Stomach (tissue), 9 donors: ENCODE data around the gene SERBP1. TPM values are rescaled to one million over a fixed set of nuclear protein-coding genes. Genes with fewer than 3 reads are reported as not detected.

Experiments used
- DNase-seq, 2 donors: peaks; one replicate each; pipeline versions ENCODE4 v3.0.0 to v3.0.0-alpha.2; 2013 to 2019
- H3K27ac ChIP-seq, 5 donors: fragments of 200-600 bp in 4 of 5; sonication (generic) in 4 of 5; one replicate each; pipeline ENCODE4 v1.5.1; 2013 to 2019; ENCODE audit warnings: mild to moderate bottlenecking in 1 of 5, moderate library complexity in 1 of 5
- H3K27me3 ChIP-seq, 3 donors: fragments of 200-600 bp; sonication (generic); one replicate each; pipeline ENCODE4 v1.5.1; 2017 to 2019; ENCODE audit warnings: mixed run types in 1 of 3
- H3K36me3 ChIP-seq, 4 donors: fragments of 200-600 bp; sonication (generic); 1 replicate in 3 of 4; 2 replicates in 1 of 4; pipeline ENCODE4 v1.5.1; 2016 to 2019
- H3K4me1 ChIP-seq, 4 donors: fragments of 200-600 bp; sonication (generic); one replicate each; pipeline ENCODE4 v1.5.1; 2016 to 2019
- H3K4me3 ChIP-seq, 4 donors: fragments of 200-600 bp; sonication (generic) in 3 of 4; one replicate each; pipeline ENCODE4 v1.5.1; 2016 to 2019; ENCODE audit warnings: mild to moderate bottlenecking in 1 of 4
- H3K9me3 ChIP-seq, 4 donors: fragments of 200-600 bp; sonication (generic); one replicate each; pipeline ENCODE4 v1.5.1; 2016 to 2019
- EP300 ChIP-seq: sonication (generic); formaldehyde crosslinking; IDR thresholded peaks from one replicate; pipeline ENCODE4 v1.6.1; 2017; ENCODE audit warnings: antibody characterized with exemption
- POLR2A ChIP-seq, 4 donors: fragments of 450-650 bp; IDR thresholded peaks; one replicate each; pipeline ENCODE4 v1.6.1; 2016; ENCODE audit warnings: antibody characterized with exemption in 4 of 4, control low read depth in 2 of 4, mild to moderate bottlenecking in 1 of 4, moderate library complexity in 1 of 4
- POLR2AphosphoS5 ChIP-seq, 3 donors: sonication (generic); formaldehyde crosslinking; IDR thresholded peaks; one replicate each; pipeline ENCODE4 v1.6.1; 2016; ENCODE audit warnings: antibody characterized with exemption in 3 of 3
- WGBS, 5 donors: extraction: QIAGEN DNeasy Blood & Tissue Kit in 3 of 5; methylation state at CpG; one replicate each; pipeline versions ENCODE4 v1.1.5 to v1.1.7; 2013 to 2018; 5-methylcytosine and 5-hydroxymethylcytosine counted together
- intact Hi-C: fragments of 100-400 bp; cut with DNase I; formaldehyde crosslinking; loops from one replicate; pipeline ENCODE4 v1.15.1; 2023; ENCODE audit warnings: low total_unique reads
- polyA plus RNA-seq, 3 donors: library from polyadenylated mRNA; stranded (reverse); fragments of 200-250 nt; gene quantifications; one replicate each; pipeline ENCODE4 v1.2.3, GENCODE V29; 2013
- total RNA-seq, 5 donors: library from RNA; depleted of rRNA; stranded (reverse); fragments of >200 nt; gene quantifications; one replicate each; pipeline versions ENCODE4 v1.1.0 to v1.2.3, GENCODE V29; 2014 to 2016
- TF ChIP-seq, protein P1 (sequence below), 7 experiments: fragments of 450-650 bp in 4 of 7; fragments of 200-600 bp in 3 of 7; sonication (generic) in 3 of 7; IDR thresholded peaks; one replicate each; pipeline ENCODE4 v1.5.1; 2016 to 2019; ENCODE audit warnings: antibody characterized with exemption in 7 of 7, control low read depth in 2 of 7, mild to moderate bottlenecking in 1 of 7
- donor health status: healthy with polysubstance abuse.
- donor health status: Bipolar disorder and iron deficiency.
- donor health status: healthy.

The SERBP1 gene
- total and polyA plus RNA-seq, 8 donors, result 66.1 to 240 (median 130) TPM

- whole genome bisulfite sequencing, 5 donors, result 16 to 32% (median 17%) methylated on average over 3 of the region's 3 CpGs
- peak overlapping the region in 1 of 5 donors; percentile 21 for H3K27ac ChIP-seq
- peaks cover 6 to 18% (median 11%) of the 10 kb centered on the region in 4 donors for H3K4me1 ChIP-seq
- H3K9me3 ChIP-seq, result no peaks in the 10 kb centered on the region
- no peaks in the 10 kb centered on the region for H3K36me3 ChIP-seq
- intact Hi-C loops, result no loop called here
- TF ChIP-seq POLR2AphosphoS5 (IDR thresholded peaks at IDR 0.05) (no peak), POLR2A (IDR thresholded peaks at IDR 0.05) (no peak), EP300 (no peak)
- TF ChIP-seq, protein P1, sequence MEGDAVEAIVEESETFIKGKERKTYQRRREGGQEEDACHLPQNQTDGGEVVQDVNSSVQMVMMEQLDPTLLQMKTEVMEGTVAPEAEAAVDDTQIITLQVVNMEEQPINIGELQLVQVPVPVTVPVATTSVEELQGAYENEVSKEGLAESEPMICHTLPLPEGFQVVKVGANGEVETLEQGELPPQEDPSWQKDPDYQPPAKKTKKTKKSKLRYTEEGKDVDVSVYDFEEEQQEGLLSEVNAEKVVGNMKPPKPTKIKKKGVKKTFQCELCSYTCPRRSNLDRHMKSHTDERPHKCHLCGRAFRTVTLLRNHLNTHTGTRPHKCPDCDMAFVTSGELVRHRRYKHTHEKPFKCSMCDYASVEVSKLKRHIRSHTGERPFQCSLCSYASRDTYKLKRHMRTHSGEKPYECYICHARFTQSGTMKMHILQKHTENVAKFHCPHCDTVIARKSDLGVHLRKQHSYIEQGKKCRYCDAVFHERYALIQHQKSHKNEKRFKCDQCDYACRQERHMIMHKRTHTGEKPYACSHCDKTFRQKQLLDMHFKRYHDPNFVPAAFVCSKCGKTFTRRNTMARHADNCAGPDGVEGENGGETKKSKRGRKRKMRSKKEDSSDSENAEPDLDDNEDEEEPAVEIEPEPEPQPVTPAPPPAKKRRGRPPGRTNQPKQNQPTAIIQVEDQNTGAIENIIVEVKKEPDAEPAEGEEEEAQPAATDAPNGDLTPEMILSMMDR (IDR thresholded peaks at IDR 0.05), result no peak
- no peaks in the 10 kb centered on the region for H3K27me3 ChIP-seq
- H3K4me3 ChIP-seq, result no peak overlapping the region
- peak; percentile 64 to 73 for DNase-seq
Observed at GRCh38 chr1:67441183-67441582, 11.0 kb upstream of the SERBP1 start.

DNA sequence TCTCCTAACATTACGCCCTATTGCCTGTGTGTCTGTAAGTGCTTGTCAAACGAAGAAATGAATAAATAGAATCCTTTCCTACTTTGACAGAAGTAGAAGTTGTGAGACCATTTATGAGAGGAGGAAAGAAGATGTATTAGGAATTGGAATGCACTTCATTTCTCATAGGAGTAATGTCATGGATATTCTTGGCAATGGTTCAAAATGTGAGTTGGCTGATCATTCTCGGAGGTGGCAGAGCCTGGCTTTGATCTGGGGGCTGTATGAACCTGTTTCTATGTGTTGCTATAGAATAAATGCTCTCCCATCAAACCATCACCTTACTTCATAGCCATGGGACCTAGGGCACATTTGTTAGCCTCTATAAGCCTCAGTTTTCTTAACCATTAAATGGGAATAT lies 10.1 kb upstream of the SERBP1 start:
- no peak overlapping the region for H3K27ac ChIP-seq
- intact Hi-C loops, result no loop called here
- H3K36me3 ChIP-seq, result no peaks in the 10 kb centered on the region
- H3K4me3 ChIP-seq, result no peak overlapping the region
- no peaks in the 10 kb centered on the region for H3K9me3 ChIP-seq
- no peak for TF ChIP-seq EP300
- TF ChIP-seq, protein P1 (IDR thresholded peaks at IDR 0.05), result no peak
- no peak for TF ChIP-seq POLR2AphosphoS5 (IDR thresholded peaks at IDR 0.05)
- TF ChIP-seq POLR2A (IDR thresholded peaks at IDR 0.05), result no peak
- no peaks in the 10 kb centered on the region for H3K27me3 ChIP-seq
- peaks cover 6 to 18% (median 11%) of the 10 kb centered on the region in 4 donors for H3K4me1 ChIP-seq
- WGBS, 5 donors, result 73 to 84% (median 82%) methylated on average over 3 of the region's 3 CpGs
- DNase-seq, result no peak

DNA sequence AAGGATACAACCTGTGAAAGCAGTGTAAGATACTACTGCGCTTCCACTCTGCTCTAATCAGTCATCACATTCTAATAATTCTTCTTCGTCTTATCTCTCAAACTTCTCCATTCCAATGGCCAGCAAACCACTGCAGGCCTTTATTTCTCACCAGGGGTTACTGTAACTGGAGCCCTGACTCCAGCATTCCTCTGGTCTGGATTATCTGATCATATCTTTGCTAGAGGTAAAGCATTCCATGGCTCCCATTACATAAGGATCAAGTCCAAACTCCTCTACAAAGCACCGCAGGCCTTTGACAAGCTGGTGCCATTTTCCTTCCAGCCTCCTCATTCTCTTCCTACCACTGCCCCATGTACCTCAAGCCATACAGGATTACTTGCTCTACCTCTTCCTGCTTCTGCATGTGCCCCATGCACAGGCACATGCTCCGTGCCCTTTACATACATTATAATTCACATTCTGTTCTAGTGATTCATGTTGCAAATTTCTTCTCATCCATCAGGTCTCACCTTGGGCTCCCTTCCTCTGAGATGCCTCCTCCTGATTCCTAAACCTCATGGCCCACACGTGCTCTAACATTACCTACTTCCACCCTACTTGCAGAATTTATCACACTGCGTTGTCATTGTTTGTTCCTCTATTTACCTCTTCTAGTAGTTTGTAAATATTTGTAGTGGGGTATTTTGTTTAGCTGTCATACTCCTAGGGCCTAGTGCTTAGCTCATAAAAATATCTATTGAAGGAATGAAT lies 9.3 kb upstream of the SERBP1 start:
- no peaks in the 10 kb centered on the region for H3K9me3 ChIP-seq
- 87 to 92% (median 88%) methylated on average over 6 of the region's 6 CpGs for WGBS, 5 donors
- peaks cover 6 to 27% (median 11%) of the 10 kb centered on the region in 4 donors for H3K4me1 ChIP-seq
- H3K27ac ChIP-seq, result no peak overlapping the region
- no peaks in the 10 kb centered on the region for H3K36me3 ChIP-seq
- no peaks in the 10 kb centered on the region for H3K27me3 ChIP-seq
- no peak for DNase-seq
- intact Hi-C loops, result no loop called here
- TF ChIP-seq POLR2AphosphoS5 (IDR thresholded peaks at IDR 0.05) (no peak), POLR2A (IDR thresholded peaks at IDR 0.05) (no peak), EP300 (no peak)
- TF ChIP-seq, protein P1 (IDR thresholded peaks at IDR 0.05), result no peak
- H3K4me3 ChIP-seq, result no peak overlapping the region

DNA sequence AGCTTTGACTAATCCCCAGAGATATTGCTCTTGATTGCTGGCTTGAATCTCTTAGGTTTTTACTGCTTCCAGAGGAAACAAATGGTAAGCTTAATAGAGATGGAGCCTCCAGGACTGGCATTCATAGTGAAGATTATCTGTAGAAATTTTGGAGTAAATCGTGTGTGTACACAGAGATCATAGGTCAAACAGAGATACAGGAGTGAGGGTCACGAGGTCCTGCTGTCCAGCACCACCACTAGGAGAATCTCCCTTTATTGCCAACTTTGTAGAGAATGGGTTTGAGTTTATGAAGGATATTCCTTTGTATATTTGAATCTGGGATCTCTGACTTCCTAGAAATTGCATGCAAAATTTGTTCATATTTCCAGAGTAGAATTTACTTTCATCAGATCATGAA lies 7.8 kb upstream of the SERBP1 start:
- Histone ChIP-seq H3K4me1 (peaks cover 6 to 39% (median 17%) of the 10 kb centered on the region in 4 donors), H3K4me3 (no peak overlapping the region), H3K9me3 (no peaks in the 10 kb centered on the region), H3K27ac (no peak overlapping the region), H3K36me3 (no peaks in the 10 kb centered on the region), H3K27me3 (no peaks in the 10 kb centered on the region)
- WGBS, 5 donors, result 68 to 78% (median 70%) methylated on average over 2 of the region's 2 CpGs
- intact Hi-C loops, result no loop called here
- no peak for TF ChIP-seq POLR2A (IDR thresholded peaks at IDR 0.05)
- no peak for TF ChIP-seq POLR2AphosphoS5 (IDR thresholded peaks at IDR 0.05)
- TF ChIP-seq, protein P1 (IDR thresholded peaks at IDR 0.05), result no peak
- TF ChIP-seq EP300, result no peak
- DNase-seq, result no peak
